Peyer's patch (tissue), 4 donors: Measurements from ENCODE around the gene SLC7A5.

Experiments
- POLR2A ChIP-seq, 2 donors: fragments of 450-650 bp; IDR thresholded peaks; one replicate each; pipeline ENCODE4 v1.5.1; 2017; ENCODE audit warnings: antibody characterized with exemption in 2 of 2, mild to moderate bottlenecking in 2 of 2, moderate library complexity in 2 of 2
- TF ChIP-seq, protein P1 (sequence below), 6 experiments: fragments of 450-650 bp in 4 of 6; fragments of 200-600 bp in 2 of 6; sonication (generic) in 1 of 6; IDR thresholded peaks; one replicate each; pipeline ENCODE4 v1.5.1; 2017 to 2019; ENCODE audit warnings: antibody characterized with exemption in 6 of 6, mild to moderate bottlenecking in 3 of 6, moderate library complexity in 1 of 6

DNA sequence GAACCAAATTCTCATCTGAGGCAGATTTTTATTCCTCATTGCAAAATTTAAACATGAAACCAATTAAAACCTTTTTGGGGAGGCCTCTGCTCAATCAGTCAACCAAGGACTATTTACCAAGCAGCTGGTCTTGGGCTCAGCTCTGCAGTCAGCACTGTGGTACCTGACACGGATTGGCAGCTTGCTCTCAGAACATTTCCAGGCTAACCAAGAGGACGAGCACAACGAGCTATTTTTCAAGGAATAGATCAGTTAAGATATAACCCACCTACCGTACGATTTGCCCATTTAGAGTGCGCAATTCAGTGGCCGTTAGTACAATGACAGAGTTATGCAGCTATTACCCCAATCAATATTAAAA, 77.1 kb downstream of the SLC7A5 start:
- no peak for TF ChIP-seq POLR2A (IDR thresholded peaks at IDR 0.05)
- TF ChIP-seq, protein P1, sequence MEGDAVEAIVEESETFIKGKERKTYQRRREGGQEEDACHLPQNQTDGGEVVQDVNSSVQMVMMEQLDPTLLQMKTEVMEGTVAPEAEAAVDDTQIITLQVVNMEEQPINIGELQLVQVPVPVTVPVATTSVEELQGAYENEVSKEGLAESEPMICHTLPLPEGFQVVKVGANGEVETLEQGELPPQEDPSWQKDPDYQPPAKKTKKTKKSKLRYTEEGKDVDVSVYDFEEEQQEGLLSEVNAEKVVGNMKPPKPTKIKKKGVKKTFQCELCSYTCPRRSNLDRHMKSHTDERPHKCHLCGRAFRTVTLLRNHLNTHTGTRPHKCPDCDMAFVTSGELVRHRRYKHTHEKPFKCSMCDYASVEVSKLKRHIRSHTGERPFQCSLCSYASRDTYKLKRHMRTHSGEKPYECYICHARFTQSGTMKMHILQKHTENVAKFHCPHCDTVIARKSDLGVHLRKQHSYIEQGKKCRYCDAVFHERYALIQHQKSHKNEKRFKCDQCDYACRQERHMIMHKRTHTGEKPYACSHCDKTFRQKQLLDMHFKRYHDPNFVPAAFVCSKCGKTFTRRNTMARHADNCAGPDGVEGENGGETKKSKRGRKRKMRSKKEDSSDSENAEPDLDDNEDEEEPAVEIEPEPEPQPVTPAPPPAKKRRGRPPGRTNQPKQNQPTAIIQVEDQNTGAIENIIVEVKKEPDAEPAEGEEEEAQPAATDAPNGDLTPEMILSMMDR (IDR thresholded peaks at IDR 0.05) = no peak
